ENCODE measurements around the gene NXPE1.

The NXPE1 gene

DNA sequence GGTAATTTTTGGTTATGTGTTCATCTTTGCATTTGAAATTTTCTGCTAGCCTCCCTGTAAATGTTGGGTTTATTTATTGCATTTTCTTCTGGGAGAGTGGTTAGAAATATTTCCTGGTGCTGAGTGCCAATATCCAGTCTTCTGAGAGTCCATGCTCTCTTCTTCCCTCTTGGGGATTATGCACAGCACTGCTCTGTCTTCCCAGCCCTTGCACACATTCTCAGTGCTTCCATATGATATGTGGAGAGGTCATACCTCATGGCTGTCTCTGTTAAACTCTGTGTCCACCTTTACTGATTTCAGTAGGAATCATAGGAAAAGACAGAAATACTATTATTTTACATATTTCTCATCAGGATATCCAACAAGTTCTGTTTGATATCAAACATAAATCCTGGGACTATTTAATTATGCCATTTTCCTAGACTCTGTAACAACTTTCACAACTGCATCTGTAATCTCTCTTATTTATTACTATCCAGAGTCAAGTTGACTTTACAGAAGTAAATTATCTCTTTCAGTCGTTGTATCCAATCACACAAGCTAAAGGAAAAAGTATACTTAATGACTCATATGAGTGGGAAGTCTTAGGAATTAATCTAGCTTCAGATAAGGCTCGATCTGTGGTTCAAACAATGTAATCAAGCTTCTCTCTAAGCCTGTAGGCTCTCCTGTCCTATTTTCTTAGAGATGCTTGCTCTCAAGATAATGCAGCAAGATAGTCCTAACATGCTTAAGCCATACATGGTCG is 2.7 kb upstream of the NXPE1 start:
- DNase-seq: no peak

DNA sequence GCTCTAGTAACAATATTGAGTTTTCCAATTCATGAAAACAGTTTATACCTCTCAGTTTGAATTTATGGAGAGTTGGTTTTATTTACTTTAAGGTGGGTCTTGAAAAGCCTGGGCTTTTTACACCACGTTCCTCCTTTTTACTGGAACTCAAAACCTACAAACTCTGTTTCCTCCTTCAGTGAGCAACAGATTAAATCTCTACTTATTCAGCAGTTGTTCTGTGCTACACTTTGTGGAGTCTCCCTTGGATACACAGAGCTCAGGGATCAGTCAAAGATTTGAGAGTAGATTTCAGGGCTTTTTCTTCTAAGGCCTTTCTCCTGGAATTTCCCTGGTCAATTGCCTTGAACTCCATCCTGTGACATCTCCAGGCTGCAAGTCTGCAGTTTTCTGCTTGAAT is 3.5 kb downstream of the NXPE1 start:
- DNase-seq: no peak

DNA sequence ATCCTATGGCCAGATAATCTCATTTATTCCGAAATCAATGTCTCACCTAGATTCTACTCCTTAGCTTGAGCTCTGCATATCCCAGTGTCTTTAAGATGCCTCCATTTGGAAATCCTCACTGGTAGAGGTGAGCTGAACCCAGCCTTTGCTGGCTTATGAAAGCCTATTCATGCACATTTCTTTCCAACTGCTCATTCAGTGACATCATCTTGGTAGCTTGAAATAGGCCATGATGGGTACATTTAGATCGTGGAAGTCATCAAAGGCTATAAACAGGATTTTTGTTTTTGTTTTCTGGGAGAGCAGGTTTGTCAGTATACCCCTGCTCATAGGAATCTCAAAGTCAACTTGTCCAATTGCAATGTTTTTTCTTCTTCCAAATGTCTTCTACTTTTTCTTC is 6.0 kb downstream of the NXPE1 start:
- no peak for DNase-seq

DNA sequence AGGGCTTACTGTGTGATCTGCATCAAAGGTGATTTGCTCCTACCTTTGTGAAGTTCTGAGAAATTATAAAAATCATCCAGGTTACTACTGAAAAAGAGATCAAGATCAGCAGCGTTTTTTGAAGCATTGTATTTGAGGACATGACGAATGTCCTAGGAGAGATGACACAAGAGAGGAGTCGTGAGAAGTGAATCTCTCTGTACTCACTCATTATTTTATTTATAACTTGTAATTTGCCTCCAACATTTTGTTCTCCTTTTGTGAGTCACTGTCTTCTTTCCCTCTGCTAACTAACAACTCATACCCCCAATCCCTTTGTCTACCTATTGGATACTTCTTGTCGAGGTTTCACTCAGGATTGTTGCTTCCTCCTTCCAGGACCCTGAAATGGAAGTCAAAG is 8.6 kb downstream of the NXPE1 start:
- DNase-seq: no peak

DNA sequence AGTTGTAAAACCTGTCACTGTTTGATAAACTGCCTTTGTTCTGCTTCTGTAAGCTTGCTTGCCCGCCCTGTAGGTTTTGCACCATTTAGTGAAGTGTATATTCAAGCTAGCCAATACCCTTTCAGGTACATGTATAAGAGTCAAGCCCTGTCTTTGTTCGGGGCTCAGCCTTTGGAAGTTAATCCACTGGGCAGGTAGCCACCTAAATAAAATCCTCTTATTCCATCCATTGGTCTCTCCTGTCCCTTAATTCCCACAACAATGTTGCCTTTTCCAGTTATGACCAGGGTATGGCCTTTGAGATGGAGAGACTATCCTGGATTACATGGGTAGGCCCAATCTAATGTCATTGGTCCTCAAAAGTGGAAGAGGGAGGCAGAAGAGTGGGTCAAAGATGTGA is 34.0 kb downstream of the NXPE1 start:
- DNase-seq: no peak

DNA sequence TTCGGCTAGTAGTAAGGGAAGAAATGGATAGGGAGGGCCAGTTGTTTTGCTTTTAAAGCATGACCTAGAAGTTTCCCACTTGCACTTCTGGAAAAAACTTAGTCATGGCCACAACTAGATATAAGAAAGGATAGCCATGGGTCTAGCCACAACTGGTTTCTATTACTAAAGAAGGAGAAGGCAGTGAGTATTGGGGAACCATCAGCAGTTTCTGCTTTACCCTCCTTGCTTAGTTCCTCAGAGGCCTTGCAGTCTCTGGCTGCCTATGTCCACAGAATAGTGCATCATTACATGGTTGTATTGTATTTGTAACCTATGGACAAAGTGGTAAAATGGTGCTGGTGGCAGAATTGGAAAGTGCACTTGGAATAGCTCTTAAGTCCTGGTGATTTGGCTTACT is 35.6 kb downstream of the NXPE1 start:
- DNase-seq: no peak

DNA sequence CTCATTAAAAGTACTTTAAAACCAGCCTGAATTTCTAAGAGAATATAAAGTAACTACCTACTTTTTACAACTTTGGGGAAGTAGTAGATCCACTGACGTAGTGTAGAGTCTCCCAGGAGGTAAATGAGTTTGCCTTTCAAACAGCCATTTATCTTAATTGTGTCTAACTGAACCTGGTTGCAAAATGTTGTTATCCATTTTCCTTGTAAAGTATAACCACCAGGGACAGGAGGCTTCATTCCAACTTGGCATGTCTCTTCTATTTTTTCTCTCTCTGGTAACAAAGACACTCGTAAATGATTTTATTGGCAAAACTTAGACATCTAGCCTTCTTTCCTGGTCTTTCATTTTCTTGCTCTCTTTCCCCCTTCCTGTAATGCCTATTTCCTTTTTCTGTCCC is 36.9 kb downstream of the NXPE1 start:
- DNase-seq: no peak

DNA sequence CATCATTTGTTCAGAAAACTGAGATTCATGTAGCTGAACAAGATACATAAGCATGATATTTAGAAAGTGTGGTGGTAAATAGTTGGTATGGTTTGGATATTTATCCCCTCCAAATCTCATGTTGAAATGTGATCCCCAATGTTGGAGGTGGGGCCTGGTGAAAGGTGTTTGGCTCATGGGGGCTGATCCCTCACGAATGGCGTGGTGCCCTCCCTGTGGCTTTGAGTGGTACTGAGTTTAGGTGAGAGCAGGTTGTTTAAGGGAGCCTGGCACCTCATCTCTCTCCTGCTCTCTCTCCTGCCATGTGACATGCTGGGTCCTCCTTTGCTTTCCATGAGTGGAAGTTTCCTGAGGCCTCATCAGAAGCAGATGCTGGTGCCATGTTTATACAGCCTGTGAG is 48.1 kb downstream of the NXPE1 start:
- DNase-seq: no peak

DNA sequence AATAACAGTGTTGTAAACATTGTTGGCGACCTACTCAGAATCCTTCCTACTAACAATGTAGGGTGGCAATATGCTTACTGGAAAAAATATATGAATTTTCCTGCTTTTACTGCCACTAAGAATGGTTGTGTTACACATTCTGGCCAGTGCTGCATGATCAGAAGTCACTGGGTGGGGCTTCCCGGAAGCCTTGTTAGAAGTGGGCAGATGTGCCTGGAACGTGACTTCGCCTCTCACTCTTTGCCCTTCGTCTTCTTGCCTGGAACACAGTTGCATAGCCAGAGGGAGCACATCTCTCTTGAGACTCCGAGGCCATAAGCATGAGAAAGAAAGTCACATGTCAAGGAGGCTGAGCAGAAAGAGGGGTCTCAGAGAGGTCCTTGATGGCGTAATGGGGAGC is 48.6 kb downstream of the NXPE1 start:
- no peak for DNase-seq

DNA sequence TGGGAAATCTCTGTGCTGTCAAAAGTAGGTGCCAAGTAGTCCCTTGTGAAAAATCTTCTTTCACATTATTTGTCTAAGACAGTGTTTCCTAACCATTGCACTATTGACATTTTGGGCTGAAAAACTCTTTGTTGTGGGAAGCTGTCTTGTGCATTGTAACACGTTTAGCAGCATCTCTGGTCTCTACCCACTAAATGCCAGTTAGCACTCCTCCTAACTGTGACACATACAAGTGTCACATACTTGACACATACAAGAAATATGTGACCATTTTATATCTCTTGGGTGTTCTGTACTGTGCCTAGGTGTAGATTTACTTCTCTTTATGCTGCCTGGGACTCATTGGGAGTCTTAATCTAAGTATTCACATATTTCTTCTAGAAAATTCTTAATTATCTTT is 57.8 kb downstream of the NXPE1 start:
- DNase-seq: no peak

DNA sequence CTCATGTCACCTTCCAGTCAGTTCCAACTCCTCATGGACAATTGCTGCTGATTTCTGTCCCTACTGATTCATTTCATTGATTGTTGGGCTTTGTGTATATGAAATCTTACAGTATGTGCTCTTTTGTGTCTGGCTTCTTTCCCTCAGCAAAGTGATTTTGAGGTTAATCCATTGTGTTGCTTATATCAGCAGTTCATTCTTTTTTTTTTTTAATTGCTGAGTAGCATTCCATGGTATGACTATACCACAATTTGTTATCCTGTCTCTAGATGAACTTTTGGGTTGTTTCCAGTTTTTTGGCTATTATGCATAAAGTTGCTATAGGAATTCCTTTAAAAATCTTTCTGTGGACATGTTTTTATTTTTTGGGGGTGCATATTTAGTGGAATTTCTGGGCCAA is 59.9 kb downstream of the NXPE1 start:
- no peak for DNase-seq

DNA sequence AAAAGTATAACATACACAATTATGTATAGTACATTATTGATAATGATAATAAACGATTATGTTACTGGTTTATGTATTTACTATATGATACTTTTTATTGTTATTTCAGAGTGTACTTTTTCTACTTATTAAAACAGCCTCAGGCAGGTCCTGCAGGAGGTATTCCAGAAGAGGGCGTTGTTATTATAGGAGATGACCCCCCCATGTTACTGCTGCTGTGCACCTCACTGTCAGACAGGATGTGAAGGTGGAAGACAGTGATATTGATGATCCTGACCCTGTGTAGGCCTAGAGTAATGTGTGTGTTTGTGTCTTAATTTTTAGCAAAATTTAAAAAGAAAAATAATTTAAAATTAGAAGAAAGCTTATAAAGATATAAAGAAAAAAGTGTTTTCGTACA is 62.8 kb downstream of the NXPE1 start:
- no peak for DNase-seq

DNA sequence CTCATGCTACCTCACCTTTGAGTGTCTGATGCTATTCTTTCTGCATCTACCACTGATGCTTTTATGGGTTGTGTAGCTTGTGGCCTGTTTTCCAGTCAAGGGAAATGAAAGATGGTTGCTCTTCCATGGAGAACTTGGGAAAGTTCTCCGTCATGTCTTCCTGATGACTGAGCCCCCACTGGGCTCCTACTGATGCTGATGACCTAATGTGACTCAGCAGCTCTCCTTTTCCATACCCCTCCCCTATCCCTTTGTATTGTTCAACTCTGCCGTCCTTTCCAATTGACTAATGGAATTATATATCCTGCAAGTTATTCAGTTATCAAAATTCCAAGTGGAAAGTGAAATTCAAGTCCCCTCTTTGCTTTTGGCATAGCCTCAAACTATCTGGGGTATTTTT is 75.8 kb downstream of the NXPE1 start:
- no peak for DNase-seq

DNA sequence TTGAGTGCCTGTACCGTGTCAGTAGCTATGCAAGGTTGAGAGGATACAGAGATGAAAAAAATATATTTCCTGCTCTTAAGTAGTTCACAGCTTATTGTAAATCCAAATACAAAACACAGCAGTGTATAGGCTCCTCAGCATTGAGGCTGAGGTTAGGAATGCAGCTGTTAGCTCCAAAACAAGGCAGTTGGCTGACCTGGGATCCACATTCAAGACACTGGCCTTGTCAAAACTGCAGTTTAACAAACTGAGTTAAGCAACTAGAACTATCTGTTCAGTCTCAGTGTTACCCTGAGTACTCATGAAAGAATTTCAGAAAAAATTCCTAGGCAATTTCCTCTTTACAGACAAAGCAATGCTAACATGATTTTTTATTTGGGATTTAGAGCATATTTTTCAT is 77.6 kb downstream of the NXPE1 start:
- DNase-seq: no peak

DNA sequence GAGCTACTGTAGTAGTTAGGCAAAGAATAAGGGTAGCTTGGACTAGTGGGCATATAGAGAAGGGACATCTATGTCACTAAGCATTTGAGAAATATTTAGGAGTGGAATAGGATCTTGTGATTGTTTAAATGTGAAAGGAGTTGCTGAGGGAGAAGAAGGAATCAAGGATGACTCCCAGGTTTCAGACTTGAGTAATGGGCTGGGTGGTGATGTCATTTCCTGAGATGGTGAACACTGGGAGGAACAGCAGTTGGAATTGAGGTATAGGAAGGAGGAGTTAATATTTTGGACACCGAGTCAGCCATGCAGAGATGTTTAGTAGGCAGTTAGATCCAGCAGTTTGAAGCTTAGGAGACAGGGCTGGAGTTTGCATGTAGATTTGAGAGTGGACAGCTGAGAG is 80.3 kb downstream of the NXPE1 start:
- no peak for DNase-seq

DNA sequence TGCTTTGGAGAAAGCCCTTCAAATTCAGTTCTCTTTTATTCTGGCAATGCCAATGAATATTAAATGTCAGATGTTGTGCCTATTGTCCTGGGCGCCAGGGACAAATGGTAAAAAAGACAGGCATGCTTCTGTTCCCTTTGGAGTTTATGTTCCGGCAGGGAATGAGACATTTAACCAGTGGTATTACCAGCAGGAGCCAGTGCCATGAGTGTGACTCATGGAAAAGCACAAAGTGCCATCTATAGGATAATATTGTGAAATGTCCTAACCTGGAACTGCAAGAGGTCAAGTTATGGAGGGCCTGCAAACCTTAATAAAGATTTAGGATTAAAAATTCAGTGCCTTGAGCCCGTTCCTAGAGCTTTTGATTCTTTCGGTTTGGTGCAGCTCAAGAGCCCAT is 80.9 kb downstream of the NXPE1 start:
- no peak for DNase-seq

DNA sequence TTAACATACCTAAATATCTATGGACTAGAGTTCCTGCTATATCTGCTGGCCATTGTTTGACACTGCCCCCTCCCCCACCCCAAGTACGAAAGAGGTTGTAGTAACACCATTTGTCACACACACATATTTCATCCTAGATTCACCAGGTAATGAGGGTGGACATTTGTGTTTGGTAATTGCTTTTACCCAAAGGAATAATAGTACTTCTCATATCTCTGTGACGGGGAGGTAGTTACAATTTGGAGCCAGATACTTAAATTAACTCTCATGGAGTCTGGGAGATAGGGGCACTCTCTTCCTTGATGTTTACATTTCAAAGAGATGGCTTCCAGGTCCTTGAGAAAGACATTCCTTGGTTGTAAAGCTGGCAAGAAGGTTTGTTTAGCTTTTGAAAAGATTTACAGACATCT is 81.7 kb downstream of the NXPE1 start:
- DNase-seq: no peak

DNA sequence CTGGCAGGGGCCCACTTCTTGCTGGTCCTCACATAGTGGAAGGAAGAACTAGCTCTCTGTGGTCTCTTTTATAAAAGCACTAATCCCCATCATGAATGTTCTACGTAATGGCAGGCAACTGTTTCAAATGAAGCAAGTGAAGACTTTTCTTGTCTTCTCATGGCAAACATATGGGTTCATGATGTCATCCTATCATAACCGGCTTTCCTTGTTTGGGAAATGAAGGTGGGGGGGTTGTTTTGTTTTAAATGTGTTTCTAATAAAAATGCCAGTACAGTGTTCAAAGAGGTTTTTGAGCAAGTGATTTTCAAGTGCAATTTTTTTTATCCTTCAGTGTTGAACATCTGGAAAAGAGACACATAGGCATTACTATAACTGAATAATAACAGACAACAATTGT is 87.0 kb downstream of the NXPE1 start:
- DNase-seq: no peak

All from CD4-positive, alpha-beta T cell treated with Interferon alpha-2 for 1 hour (primary cell).